IMR-90 (cell line): ENCODE data around the gene EPC1. TPM values are rescaled to one million over a fixed set of nuclear protein-coding genes. Genes with fewer than 3 reads are reported as not detected.

ENCODE experiments used
- ATAC-seq: fragments of 200-7000 bp; cut with Tn5 transposase; 2 replicates; pipeline ENCODE4 v1.9.1; 2020; ENCODE audit warnings: low read depth, mild to moderate bottlenecking, moderate library complexity
- BruUV-seq: library from RNA; stranded (reverse); fragments of 400-500 nt; replicated peaks from 2 replicates; lab custom pipeline; 2021; lab: Mats Ljungman, UMichigan
- CTCF ChIA-PET: fragments of 300-600 bp; formaldehyde crosslinking; extraction: SDS; loops from one replicate; lab custom pipeline; 2021; ENCODE audit warnings: antibody characterized with exemption; lab: Yijun Ruan, JAX
- POLR2A ChIA-PET: fragments of 300-600 bp; sonication (Branson Sonifier 250); formaldehyde crosslinking; loops from one replicate; lab custom pipeline; 2022; ENCODE audit warnings: antibody characterized with exemption; ENCODE audit not compliant: unreplicated experiment; lab: Charles Lee
- DNase-seq: peaks from one replicate; pipeline ENCODE4 v3.0.0; 2013
- H2AFZ ChIP-seq: replicated peaks from 2 replicates; pipeline ENCODE3; 2013; ENCODE audit warnings: low read length, mild to moderate bottlenecking; ENCODE audit not compliant: poor library complexity
- H2AK5ac ChIP-seq: 2 replicates; pipeline ENCODE4 v1.6.1; 2013; ENCODE audit warnings: low read depth, low read length, inconsistent platforms
- H2AK9ac ChIP-seq: replicated peaks from 2 replicates; pipeline ENCODE3; 2013; ENCODE audit warnings: mild to moderate bottlenecking, low read depth, low read length, moderate library complexity; ENCODE audit not compliant: poor library complexity
- H2BK120ac ChIP-seq: 2 replicates; pipeline ENCODE4 v1.6.1; 2013; ENCODE audit warnings: low read depth, low read length, inconsistent platforms
- H2BK15ac ChIP-seq: 3 replicates; pipeline ENCODE4 v1.6.1; 2013; ENCODE audit warnings: low read depth, low read length, inconsistent platforms
- H2BK20ac ChIP-seq: 2 replicates; pipeline ENCODE4 v1.6.1; 2013; ENCODE audit warnings: low read depth, mild to moderate bottlenecking, inconsistent platforms, low read length, moderate library complexity
- H2BK5ac ChIP-seq: 2 replicates; pipeline ENCODE4 v1.6.1; 2013; ENCODE audit warnings: mild to moderate bottlenecking, low read depth, low read length, inconsistent platforms; ENCODE audit not compliant: poor library complexity, severe bottlenecking
- H3K14ac ChIP-seq: replicated peaks from 2 replicates; pipeline ENCODE4 v1.6.1; 2013; ENCODE audit warnings: low read depth, low read length, inconsistent platforms
- H3K18ac ChIP-seq: 2 replicates; pipeline ENCODE4 v1.6.1; 2013; ENCODE audit warnings: low read depth, low read length, control low read depth
- H3K23ac ChIP-seq: 2 replicates; pipeline ENCODE4 v1.6.1; 2013; ENCODE audit warnings: low read depth, low read length, inconsistent platforms
- H3K27ac ChIP-seq: 2 replicates; pipeline ENCODE4 v1.5.1; 2013; ENCODE audit warnings: mild to moderate bottlenecking, control low read depth, low read length; ENCODE audit not compliant: insufficient read depth
- H3K27me3 ChIP-seq: 2 replicates; pipeline ENCODE4 v1.6.1; 2013; ENCODE audit warnings: low read length; ENCODE audit not compliant: control insufficient read depth, insufficient read depth
- H3K36me3 ChIP-seq: 2 replicates; pipeline ENCODE4 v1.6.1; 2013; ENCODE audit warnings: low read length, mixed read lengths; ENCODE audit not compliant: control insufficient read depth, insufficient read depth
- H3K4ac ChIP-seq: 2 replicates; pipeline ENCODE4 v1.6.1; 2013; ENCODE audit warnings: low read depth, low read length, inconsistent platforms
- H3K4me1 ChIP-seq: 2 replicates; pipeline ENCODE4 v1.6.1; 2013; ENCODE audit warnings: low read length, mixed read lengths; ENCODE audit not compliant: control insufficient read depth, insufficient read depth
- H3K4me2 ChIP-seq: 2 replicates; pipeline ENCODE4 v1.6.1; 2013; ENCODE audit warnings: low read depth, mild to moderate bottlenecking, control low read depth, low read length, moderate library complexity
- H3K4me3 ChIP-seq: 2 replicates; pipeline ENCODE4 v1.5.1; 2013; ENCODE audit warnings: low read depth, mild to moderate bottlenecking, control low read depth, low read length, moderate library complexity; ENCODE audit not compliant: insufficient read depth
- H3K56ac ChIP-seq: 2 replicates; pipeline ENCODE4 v1.6.1; 2013; ENCODE audit warnings: low read length, inconsistent platforms; ENCODE audit not compliant: insufficient read depth; ENCODE audit errors: extremely low read depth
- H3K79me1 ChIP-seq, 2 experiments: 2 replicates each; pipeline ENCODE4 v1.6.1; 2013; ENCODE audit warnings: low read length in 2 of 2, inconsistent platforms in 1 of 2, low read depth in 1 of 2
- H3K9ac ChIP-seq: 2 replicates; pipeline ENCODE4 v1.6.1; 2013; ENCODE audit warnings: low read depth, low read length, control low read depth
- H3K9me1 ChIP-seq: 2 replicates; pipeline ENCODE4 v1.6.1; 2013; ENCODE audit warnings: low read length, inconsistent platforms; ENCODE audit not compliant: insufficient read depth
- H3K9me3 ChIP-seq: 2 replicates; pipeline ENCODE4 v1.6.1; 2013; ENCODE audit warnings: low read length; ENCODE audit not compliant: control insufficient read depth, insufficient read depth
- H4K20me1 ChIP-seq: 2 replicates; pipeline ENCODE4 v1.6.1; 2013; ENCODE audit warnings: low read length, inconsistent platforms; ENCODE audit not compliant: insufficient read depth
- H4K5ac ChIP-seq: 2 replicates; pipeline ENCODE4 v1.6.1; 2013; ENCODE audit warnings: mild to moderate bottlenecking, low read depth, low read length, control low read depth
- H4K8ac ChIP-seq, 2 experiments: 2 replicates each; pipeline ENCODE4 v1.6.1; 2013; ENCODE audit warnings: low read depth in 2 of 2, low read length in 2 of 2, control low read depth in 1 of 2, inconsistent platforms in 1 of 2
- H4K91ac ChIP-seq: 2 replicates; pipeline ENCODE4 v1.6.1; 2013; ENCODE audit warnings: low read depth, low read length, inconsistent platforms; ENCODE audit not compliant: insufficient read depth
- BHLHE40 ChIP-seq: fragments of 150-350 bp; IDR thresholded peaks from 2 replicates; pipeline ENCODE4 v1.6.1; 2016; ENCODE audit warnings: mild to moderate bottlenecking, low read depth, low read length
- CEBPB ChIP-seq: IDR thresholded peaks from 2 replicates; pipeline ENCODE4 v1.6.1; 2012; ENCODE audit warnings: low read depth, low read length, improper control_type of control experiment
- FOS ChIP-seq: fragments of 150-350 bp; IDR thresholded peaks from 2 replicates; pipeline ENCODE4 v1.6.1; 2016; ENCODE audit warnings: low read depth, low read length
- MAFK ChIP-seq: IDR thresholded peaks from 2 replicates; pipeline ENCODE4 v1.6.1; 2012; ENCODE audit warnings: low read depth, low read length, improper control_type of control experiment
- MAZ ChIP-seq: IDR thresholded peaks from 2 replicates; pipeline ENCODE4 v1.6.1; 2012; ENCODE audit warnings: low read depth, mild to moderate bottlenecking, low read length, improper control_type of control experiment, moderate library complexity, borderline replicate concordance
- RFX5 ChIP-seq: IDR thresholded peaks from 2 replicates; pipeline ENCODE4 v1.8.0; 2012; ENCODE audit warnings: low read depth, mild to moderate bottlenecking, low read length, moderate library complexity
- SMC3 ChIP-seq: fragments of 150-350 bp; IDR thresholded peaks from 2 replicates; pipeline ENCODE4 v1.6.1; 2016; ENCODE audit warnings: low read depth, mild to moderate bottlenecking, antibody characterized with exemption, low read length, moderate library complexity
- WGBS, 2 experiments: methylation state at CpG; one replicate each; pipeline versions ENCODE4 v1.1.5 to v1.1.7; 2013; ENCODE audit warnings: missing lambda C conversion rate in 2 of 2; ENCODE audit not compliant: insufficient read length in 1 of 2; ENCODE audit errors: extremely low coverage in 2 of 2; 5-methylcytosine and 5-hydroxymethylcytosine counted together
- dilution Hi-C: fragments of 300-500 bp; cut with HindIII; formaldehyde crosslinking; loops from one replicate; pipeline ENCODE4 v1.14.3; 2018; ENCODE audit warnings: low sequenced_read_pairs; ENCODE audit not compliant: unreplicated experiment
- in situ Hi-C: fragments of 300-500 bp; cut with MboI; formaldehyde crosslinking; loops from 3 replicates; pipeline ENCODE4 v1.14.3; 2019; ENCODE audit warnings: low sequenced_read_pairs, inconsistent platforms, mixed read lengths
- intact Hi-C: fragments of 100-400 bp; cut with micrococcal nuclease; formaldehyde crosslinking; loops from 2 replicates; pipeline ENCODE4 v1.10.0; 2022
- polyA plus RNA-seq, 3 experiments: library from polyadenylated mRNA; depleted of rRNA; stranded (reverse); fragments of >200 nt; gene quantifications; 2 replicates each; pipeline ENCODE4 v1.2.3, GENCODE V29; 2012; ENCODE audit warnings: low replicate concordance in 1 of 3
- total RNA-seq: library from RNA; depleted of rRNA; stranded (reverse); fragments of >200 nt; gene quantifications from 2 replicates; pipeline ENCODE4 v1.2.3, GENCODE V29; 2012
- TF ChIP-seq, protein P1 (sequence below): conservative IDR thresholded peaks from 2 replicates; pipeline ENCODE4 v1.5.1; 2012; ENCODE audit warnings: mild to moderate bottlenecking, low read depth, low read length, improper control_type of control experiment

Gene EPC1
- total and polyA plus RNA-seq, 2 of the 4 experiments (the other 2 are of a cell fraction): 21.9 to 23.5 TPM

DNA sequence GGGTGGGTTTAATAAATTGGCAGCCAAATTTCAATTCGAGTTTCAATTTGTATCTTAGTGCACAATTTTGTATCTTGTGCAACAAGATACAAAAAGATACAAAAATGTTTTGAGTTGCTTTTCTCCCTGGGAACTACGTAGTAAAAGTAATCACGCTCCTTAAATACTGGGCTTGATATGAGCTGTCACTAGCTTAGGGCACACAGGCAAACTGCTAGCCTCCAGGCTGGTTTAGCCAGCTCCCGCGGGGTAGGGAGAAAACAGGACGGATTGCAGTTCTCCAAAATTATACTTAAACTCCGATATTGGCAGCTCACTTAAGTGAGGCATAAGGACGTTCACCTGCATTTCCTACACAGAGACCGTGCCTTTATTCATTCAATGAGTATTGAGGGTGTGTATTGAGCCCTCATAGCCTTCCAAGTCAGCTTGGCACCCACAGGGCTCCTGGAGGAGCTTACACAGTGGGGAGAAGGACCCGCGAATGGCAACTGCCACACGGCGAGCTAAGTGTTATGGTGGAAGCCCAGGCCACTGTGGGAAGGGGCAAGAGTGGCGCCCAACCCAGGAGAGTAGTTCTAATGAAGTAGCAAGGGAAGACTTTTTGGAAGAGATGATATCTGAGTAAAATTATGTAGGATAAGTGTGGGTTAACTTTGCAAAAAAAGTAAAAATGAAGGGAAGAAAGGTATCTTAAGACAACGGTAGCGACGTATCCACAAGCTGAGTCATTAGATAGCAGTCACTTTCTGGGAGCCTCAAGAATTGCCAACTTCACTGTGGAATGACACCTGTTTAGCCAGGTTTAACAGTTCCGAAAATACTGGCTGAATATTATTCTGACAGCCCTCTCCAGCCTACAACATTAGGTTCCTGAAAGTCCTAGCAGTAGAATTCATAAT, 1.6 kb upstream of the EPC1 start:
- ATAC-seq (no peak), DNase-seq (no peak)
- no peak overlapping the region for H3K56ac ChIP-seq
- H3K27ac ChIP-seq: no peak overlapping the region
- no peak overlapping the region for H2BK5ac ChIP-seq
- in situ Hi-C loops (no loop called here), dilution Hi-C loops (no loop called here), intact Hi-C loops (loop anchor here (5.0 to 10.0 kb wide), 2 partner anchors 76 to 656 kb away; no protein-coding TSS in a partner anchor)
- H3K14ac ChIP-seq: no peak overlapping the region
- no peaks in the 10 kb centered on the region for H3K9me3 ChIP-seq
- 90% methylated on average over 11 of the region's 18 CpGs; no CpG with 5 or more reads in 1 of the 2 experiments for WGBS, 2 experiments
- no peak overlapping the region for H3K18ac ChIP-seq
- no peak overlapping the region for H4K91ac ChIP-seq
- no TSS peak for BruUV-seq
- TF ChIP-seq SMC3: no peak
- TF ChIP-seq MAZ: no peak
- TF ChIP-seq MAFK: no peak
- TF ChIP-seq FOS: no peak
- TF ChIP-seq, protein P1, sequence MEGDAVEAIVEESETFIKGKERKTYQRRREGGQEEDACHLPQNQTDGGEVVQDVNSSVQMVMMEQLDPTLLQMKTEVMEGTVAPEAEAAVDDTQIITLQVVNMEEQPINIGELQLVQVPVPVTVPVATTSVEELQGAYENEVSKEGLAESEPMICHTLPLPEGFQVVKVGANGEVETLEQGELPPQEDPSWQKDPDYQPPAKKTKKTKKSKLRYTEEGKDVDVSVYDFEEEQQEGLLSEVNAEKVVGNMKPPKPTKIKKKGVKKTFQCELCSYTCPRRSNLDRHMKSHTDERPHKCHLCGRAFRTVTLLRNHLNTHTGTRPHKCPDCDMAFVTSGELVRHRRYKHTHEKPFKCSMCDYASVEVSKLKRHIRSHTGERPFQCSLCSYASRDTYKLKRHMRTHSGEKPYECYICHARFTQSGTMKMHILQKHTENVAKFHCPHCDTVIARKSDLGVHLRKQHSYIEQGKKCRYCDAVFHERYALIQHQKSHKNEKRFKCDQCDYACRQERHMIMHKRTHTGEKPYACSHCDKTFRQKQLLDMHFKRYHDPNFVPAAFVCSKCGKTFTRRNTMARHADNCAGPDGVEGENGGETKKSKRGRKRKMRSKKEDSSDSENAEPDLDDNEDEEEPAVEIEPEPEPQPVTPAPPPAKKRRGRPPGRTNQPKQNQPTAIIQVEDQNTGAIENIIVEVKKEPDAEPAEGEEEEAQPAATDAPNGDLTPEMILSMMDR: no peak
- no peak for TF ChIP-seq CEBPB
- no peak for TF ChIP-seq BHLHE40
- no peak for TF ChIP-seq RFX5
- H3K4me3 ChIP-seq: no peak overlapping the region
- H3K36me3 ChIP-seq: no peaks in the 10 kb centered on the region
- no peak overlapping the region for H2AK5ac ChIP-seq
- no peaks in the 10 kb centered on the region for H3K27me3 ChIP-seq
- H3K4me2 ChIP-seq: no peak overlapping the region
- H2BK20ac ChIP-seq: no peak overlapping the region
- no peak overlapping the region for H3K4ac ChIP-seq
- H3K4me1 ChIP-seq: peaks cover 5% of the 10 kb centered on the region
- no peaks in the 10 kb centered on the region for H3K9me1 ChIP-seq
- H2AK9ac ChIP-seq: peak overlapping the region; percentile 51
- H3K9ac ChIP-seq: no peak overlapping the region
- no peak overlapping the region for H4K5ac ChIP-seq
- peaks cover 24% of the 10 kb centered on the region for H4K20me1 ChIP-seq
- ChIA-PET POLR2A (interaction anchor here (0.6 kb wide), 1 partner anchor 464 kb away, joined by 4 read pairs; no protein-coding TSS in a partner anchor), CTCF (no interaction called here)
- no peak overlapping the region for H2BK15ac ChIP-seq
- H2BK120ac ChIP-seq: no peak overlapping the region
- peaks cover 25 to 38% of the 10 kb centered on the region in 2 experiments; a peak in 3 of 4 replicates for H3K79me1 ChIP-seq
- H2AFZ ChIP-seq: no peak overlapping the region
- no peak overlapping the region for H4K8ac ChIP-seq
- H3K23ac ChIP-seq: no peak overlapping the region
